ENCODE data around the gene CYTH3.
"Not testable (repeated sequence)": the region's sequence is repeated elsewhere in the genome, so short reads cannot be mapped to it uniquely, and the experiment has no call there.

CYTH3 gene

GRCh38 chr7:6307762-6308161 is 35.3 kb upstream of the CYTH3 start:
- no peak for DNase-seq (ENCODE audit: low read depth)
- no peak overlapping the region for H3K4me3 ChIP-seq (replicated peaks; ENCODE audit: low read depth, low read length)
- TF ChIP-seq CTCF (IDR thresholded peaks at IDR 0.05; ENCODE audit: low read length, missing control alignments), result no peak

GRCh38 chr7:6306471-6306870 is 34.0 kb upstream of the CYTH3 start:
- no peak overlapping the region for H3K4me3 ChIP-seq (replicated peaks; ENCODE audit: low read depth, low read length)
- peak; percentile 55 for DNase-seq (ENCODE audit: low read depth)
- no peak for TF ChIP-seq CTCF (IDR thresholded peaks at IDR 0.05; ENCODE audit: low read length, missing control alignments)

GRCh38 chr7:6305330-6305729 is 32.9 kb upstream of the CYTH3 start:
- no peak for TF ChIP-seq CTCF (IDR thresholded peaks at IDR 0.05; ENCODE audit: low read length, missing control alignments)
- DNase-seq (ENCODE audit: low read depth), result no peak

GRCh38 chr7:6301446-6301845 is 29.0 kb upstream of the CYTH3 start:
- not testable (repeated sequence) for H3K4me3 ChIP-seq (replicated peaks; ENCODE audit: low read depth, low read length); DNase-seq (ENCODE audit: low read depth)

More at GRCh38 chr7:6305330-6305729, 32.9 kb upstream of the CYTH3 start:
- H3K4me3 ChIP-seq (replicated peaks; ENCODE audit: low read depth, low read length), result no peak overlapping the region

- no peak for TF ChIP-seq CTCF (IDR thresholded peaks at IDR 0.05; ENCODE audit: low read length, missing control alignments)
- no peak for DNase-seq (ENCODE audit: low read depth)
These were observed 27.4 kb upstream of the CYTH3 start for GRCh38 chr7:6299774-6300173.

GRCh38 chr7:6294839-6295238 is 22.4 kb upstream of the CYTH3 start:
- DNase-seq (ENCODE audit: low read depth), result no peak
- no peak for TF ChIP-seq CTCF (IDR thresholded peaks at IDR 0.05; ENCODE audit: low read length, missing control alignments)
- no peak overlapping the region for H3K4me3 ChIP-seq (replicated peaks; ENCODE audit: low read depth, low read length)

More at GRCh38 chr7:6299774-6300173, 27.4 kb upstream of the CYTH3 start:
- H3K4me3 ChIP-seq (replicated peaks; ENCODE audit: low read depth, low read length), result no peak overlapping the region

GRCh38 chr7:6293202-6293601 is 20.8 kb upstream of the CYTH3 start:
- H3K4me3 ChIP-seq (replicated peaks; ENCODE audit: low read depth, low read length), result no peak overlapping the region
- no peak for DNase-seq (ENCODE audit: low read depth)
- no peak for TF ChIP-seq CTCF (IDR thresholded peaks at IDR 0.05; ENCODE audit: low read length, missing control alignments)

- DNase-seq (ENCODE audit: low read depth), result not testable (repeated sequence)
These were observed 19.5 kb upstream of the CYTH3 start for GRCh38 chr7:6291941-6292340.

More at GRCh38 chr7:6291941-6292340, 19.5 kb upstream of the CYTH3 start:
- not testable (repeated sequence) for H3K4me3 ChIP-seq (replicated peaks; ENCODE audit: low read depth, low read length)

Data from fibroblast of pulmonary artery (primary cell).